Measurements from ENCODE around the gene TRIM62. TPM values are rescaled to one million over a fixed set of nuclear protein-coding genes. Genes with fewer than 3 reads are reported as not detected.

TRIM62 gene
- total RNA-seq, 2 experiments from 2014 or later: 2.4 to 8.4 TPM

DNA sequence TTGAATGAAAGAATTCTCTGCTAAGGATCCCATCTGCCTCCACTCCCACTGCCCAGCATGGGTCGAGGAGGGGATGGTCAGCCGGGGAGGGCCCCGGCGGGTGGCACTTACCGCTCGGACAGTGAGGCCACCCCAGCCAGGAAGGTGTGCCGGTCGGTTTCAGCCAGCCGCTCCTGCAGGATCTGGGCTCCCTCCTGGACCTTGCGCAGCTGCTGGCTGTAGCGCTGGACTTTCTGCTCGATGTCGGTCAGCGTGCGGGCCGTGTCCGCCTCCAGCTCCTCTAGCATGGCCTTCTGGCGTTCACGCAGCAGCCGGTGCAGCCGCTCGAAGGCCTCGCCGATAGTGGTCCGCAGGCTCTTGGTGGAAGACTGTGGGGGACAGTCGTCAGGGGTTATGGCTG lies 22.3 kb downstream of the TRIM62 start:
- H3K9me3 ChIP-seq (ENCODE audit: low read length): no peaks in the 10 kb centered on the region
- ChIA-PET POLR2A (no interaction called here), CTCF (ENCODE audit: unreplicated experiment) (no interaction called here)
- H3K4me2 ChIP-seq (ENCODE audit: low read length): no peak overlapping the region
- no peak for TF ChIP-seq EZH2phosphoT487 (IDR thresholded peaks at IDR 0.05; ENCODE audit: borderline replicate concordance, low read depth, low read length)
- TF ChIP-seq, protein P1, sequence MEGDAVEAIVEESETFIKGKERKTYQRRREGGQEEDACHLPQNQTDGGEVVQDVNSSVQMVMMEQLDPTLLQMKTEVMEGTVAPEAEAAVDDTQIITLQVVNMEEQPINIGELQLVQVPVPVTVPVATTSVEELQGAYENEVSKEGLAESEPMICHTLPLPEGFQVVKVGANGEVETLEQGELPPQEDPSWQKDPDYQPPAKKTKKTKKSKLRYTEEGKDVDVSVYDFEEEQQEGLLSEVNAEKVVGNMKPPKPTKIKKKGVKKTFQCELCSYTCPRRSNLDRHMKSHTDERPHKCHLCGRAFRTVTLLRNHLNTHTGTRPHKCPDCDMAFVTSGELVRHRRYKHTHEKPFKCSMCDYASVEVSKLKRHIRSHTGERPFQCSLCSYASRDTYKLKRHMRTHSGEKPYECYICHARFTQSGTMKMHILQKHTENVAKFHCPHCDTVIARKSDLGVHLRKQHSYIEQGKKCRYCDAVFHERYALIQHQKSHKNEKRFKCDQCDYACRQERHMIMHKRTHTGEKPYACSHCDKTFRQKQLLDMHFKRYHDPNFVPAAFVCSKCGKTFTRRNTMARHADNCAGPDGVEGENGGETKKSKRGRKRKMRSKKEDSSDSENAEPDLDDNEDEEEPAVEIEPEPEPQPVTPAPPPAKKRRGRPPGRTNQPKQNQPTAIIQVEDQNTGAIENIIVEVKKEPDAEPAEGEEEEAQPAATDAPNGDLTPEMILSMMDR (conservative IDR thresholded peaks at IDR 0.05; ENCODE audit: low read length): no peak
- H3K9me2 ChIP-seq (ENCODE audit: insufficient read depth, low read length): no peaks in the 10 kb centered on the region
- H3K79me2 ChIP-seq (ENCODE audit: insufficient read depth, low read depth, low read length): no peaks in the 10 kb centered on the region
- no peaks in the 10 kb centered on the region for H3K4me1 ChIP-seq (ENCODE audit: insufficient read depth, low read length, poor library complexity, severe bottlenecking)
- BruUV-seq (replicated peaks): no TSS peak
- H3K4me3 ChIP-seq (ENCODE audit: low read depth, low read length, poor library complexity, severe bottlenecking): no peak overlapping the region
- H2AFZ ChIP-seq (ENCODE audit: low read length): no peak overlapping the region
- H3K36me3 ChIP-seq (ENCODE audit: insufficient read depth, low read length): no peaks in the 10 kb centered on the region
- H3K27ac ChIP-seq (ENCODE audit: low read depth, low read length, poor library complexity, severe bottlenecking): no peak overlapping the region
- intact Hi-C loops (cut with micrococcal nuclease; ENCODE audit: unreplicated experiment): no loop called here
- DNase-seq (ENCODE audit: low spot score): no peak
- H4K20me1 ChIP-seq (ENCODE audit: insufficient read depth, low read length): no peaks in the 10 kb centered on the region

- TF ChIP-seq EZH2phosphoT487 (IDR thresholded peaks at IDR 0.05; ENCODE audit: borderline replicate concordance, low read depth, low read length): no peak
- TF ChIP-seq, protein P1 (conservative IDR thresholded peaks at IDR 0.05; ENCODE audit: low read length): no peak
- CTCF ChIA-PET (ENCODE audit: unreplicated experiment): no interaction called here
- BruUV-seq (replicated peaks): no TSS peak
- H3K4me1 ChIP-seq (ENCODE audit: insufficient read depth, low read length, poor library complexity, severe bottlenecking): peaks cover 5% of the 10 kb centered on the region
- no peaks in the 10 kb centered on the region for H3K9me3 ChIP-seq (ENCODE audit: low read length)
- POLR2A ChIA-PET: no interaction called here
- H3K36me3 ChIP-seq (ENCODE audit: insufficient read depth, low read length): no peaks in the 10 kb centered on the region
- H3K79me2 ChIP-seq (ENCODE audit: insufficient read depth, low read depth, low read length): no peaks in the 10 kb centered on the region
- DNase-seq (ENCODE audit: low spot score): no peak
- H4K20me1 ChIP-seq (ENCODE audit: insufficient read depth, low read length): no peaks in the 10 kb centered on the region
- H3K9me2 ChIP-seq (ENCODE audit: insufficient read depth, low read length): no peaks in the 10 kb centered on the region
- intact Hi-C loops (cut with micrococcal nuclease; ENCODE audit: unreplicated experiment): no loop called here
- no peak overlapping the region for H3K27ac ChIP-seq (ENCODE audit: low read depth, low read length, poor library complexity, severe bottlenecking)
- H3K4me3 ChIP-seq (ENCODE audit: low read depth, low read length, poor library complexity, severe bottlenecking): no peak overlapping the region
- no peak overlapping the region for H3K4me2 ChIP-seq (ENCODE audit: low read length)
- H2AFZ ChIP-seq (ENCODE audit: low read length): no peak overlapping the region
These were observed 23.5 kb downstream of the TRIM62 start for GRCh38 chr1:33158366-33158765.

- H4K20me1 ChIP-seq (ENCODE audit: insufficient read depth, low read length): no peaks in the 10 kb centered on the region
- no peaks in the 10 kb centered on the region for H3K9me2 ChIP-seq (ENCODE audit: insufficient read depth, low read length)
- H3K4me3 ChIP-seq (ENCODE audit: low read depth, low read length, poor library complexity, severe bottlenecking): no peak overlapping the region
- no peaks in the 10 kb centered on the region for H3K9me3 ChIP-seq (ENCODE audit: low read length)
- TF ChIP-seq, protein P1 (conservative IDR thresholded peaks at IDR 0.05; ENCODE audit: low read length): no peak
- no peak for TF ChIP-seq EZH2phosphoT487 (IDR thresholded peaks at IDR 0.05; ENCODE audit: borderline replicate concordance, low read depth, low read length)
- H3K79me2 ChIP-seq (ENCODE audit: insufficient read depth, low read depth, low read length): no peaks in the 10 kb centered on the region
- H3K4me1 ChIP-seq (ENCODE audit: insufficient read depth, low read length, poor library complexity, severe bottlenecking): peaks cover 15% of the 10 kb centered on the region
- DNase-seq (ENCODE audit: low spot score): no peak
- intact Hi-C loops (cut with micrococcal nuclease; ENCODE audit: unreplicated experiment): no loop called here
- no peak overlapping the region for H3K27ac ChIP-seq (ENCODE audit: low read depth, low read length, poor library complexity, severe bottlenecking)
- no peak overlapping the region for H3K4me2 ChIP-seq (ENCODE audit: low read length)
- ChIA-PET POLR2A (no interaction called here), CTCF (ENCODE audit: unreplicated experiment) (no interaction called here)
- BruUV-seq (replicated peaks): no TSS peak
- H3K36me3 ChIP-seq (ENCODE audit: insufficient read depth, low read length): no peaks in the 10 kb centered on the region
- H2AFZ ChIP-seq (ENCODE audit: low read length): no peak overlapping the region
These were observed 24.7 kb downstream of the TRIM62 start for GRCh38 chr1:33157131-33157530.
